HepG2 (cell line): ENCODE measurements around the gene RAB5B. TPM values are rescaled to one million over a fixed set of nuclear protein-coding genes. Genes with fewer than 3 reads are reported as not detected.
A peak's percentile ranks its signal among the peaks of the same experiment; 100 is the strongest.

Experiments
- BRF2 ChIP-seq: sonication (generic); formaldehyde crosslinking; IDR thresholded peaks from 2 replicates; pipeline ENCODE4 v1.8.1; 2022; ENCODE audit warnings: mild to moderate bottlenecking, missing genetic modification reagents
- EED ChIP-seq: sonication (generic); formaldehyde crosslinking; IDR thresholded peaks from 2 replicates; pipeline ENCODE4 v1.5.0; 2020; ENCODE audit warnings: mild to moderate bottlenecking, missing genetic modification reagents
- ETV5 ChIP-seq: IDR thresholded peaks from 2 replicates; pipeline ENCODE4 v1.6.1; 2018; ENCODE audit warnings: missing biosample characterization, missing genetic modification reagents, inconsistent platforms, borderline replicate concordance
- ETV6 ChIP-seq: sonication (generic); formaldehyde crosslinking; conservative IDR thresholded peaks from 2 replicates; pipeline ENCODE4 v1.4.0; 2020; ENCODE audit warnings: missing genetic modification reagents
- FOXK1 ChIP-seq: sonication (generic); formaldehyde crosslinking; IDR thresholded peaks from 2 replicates; pipeline ENCODE4 v1.4.0; 2020; ENCODE audit warnings: low read depth, missing genetic modification reagents, borderline replicate concordance
- GLMP ChIP-seq: sonication (generic); formaldehyde crosslinking; IDR thresholded peaks from 2 replicates; pipeline ENCODE4 v1.9.0; 2021; ENCODE audit warnings: missing genetic modification reagents, mild to moderate bottlenecking, borderline replicate concordance
- JUNB ChIP-seq: sonication (generic); formaldehyde crosslinking; IDR thresholded peaks from 2 replicates; pipeline ENCODE4 v1.8.0; 2022; ENCODE audit warnings: missing genetic modification reagents, mild to moderate bottlenecking, borderline replicate concordance
- KDM1A ChIP-seq: IDR thresholded peaks from 2 replicates; pipeline ENCODE4 v1.6.1; 2016; ENCODE audit warnings: missing compliant biosample characterization
- KDM2A ChIP-seq: sonication (generic); formaldehyde crosslinking; IDR thresholded peaks from 2 replicates; pipeline ENCODE4 v1.4.0; 2020; ENCODE audit warnings: low read depth, missing genetic modification reagents, borderline replicate concordance
- KLF16 ChIP-seq, 2 experiments: sonication (generic) in 1 of 2; formaldehyde crosslinking in 1 of 2; IDR thresholded peaks; 2 replicates each; pipeline versions ENCODE4 v1.6.1 to v1.8.0; 2016 to 2023; ENCODE audit warnings: missing genetic modification reagents in 2 of 2, missing compliant biosample characterization in 1 of 2
- MZF1 ChIP-seq: sonication (generic); formaldehyde crosslinking; IDR thresholded peaks from 2 replicates; pipeline ENCODE4 v1.8.1; 2023; ENCODE audit warnings: mild to moderate bottlenecking, missing genetic modification reagents, borderline replicate concordance
- NPAS2 ChIP-seq: sonication (generic); formaldehyde crosslinking; IDR thresholded peaks from 2 replicates; pipeline ENCODE4 v1.8.0; 2022; ENCODE audit warnings: mild to moderate bottlenecking, missing genetic modification reagents, borderline replicate concordance
- NR2F1 ChIP-seq, 2 experiments: fragments of 450-650 bp in 1 of 2; formaldehyde crosslinking in 1 of 2; IDR thresholded peaks; 2 replicates each; pipeline versions ENCODE4 v1.5.0 to v1.6.1; 2016 to 2020; ENCODE audit warnings: mild to moderate bottlenecking in 1 of 2, missing compliant biosample characterization in 1 of 2, missing genetic modification reagents in 1 of 2, moderate library complexity in 1 of 2
- TAF15 ChIP-seq: fragments of 200-400 bp; formaldehyde crosslinking; IDR thresholded peaks from one replicate; pipeline ENCODE4 v1.6.1; 2018; ENCODE audit warnings: mild to moderate bottlenecking, low read depth, low read length; ENCODE audit not compliant: poor library complexity, severe bottlenecking
- YY1 ChIP-seq: IDR thresholded peaks from 2 replicates; pipeline ENCODE4 v1.6.1; 2011; ENCODE audit warnings: low read length, low read depth, moderate library complexity, mild to moderate bottlenecking; ENCODE audit not compliant: insufficient read depth, insufficient replicate concordance
- ZBTB10 ChIP-seq: sonication (generic); formaldehyde crosslinking; IDR thresholded peaks from 2 replicates; pipeline ENCODE4 v1.4.0; 2020; ENCODE audit warnings: missing genetic modification reagents, borderline replicate concordance
- ZHX1 ChIP-seq: sonication (generic); formaldehyde crosslinking; IDR thresholded peaks from 2 replicates; pipeline ENCODE4 v1.8.1; 2022; ENCODE audit warnings: low read depth, mild to moderate bottlenecking, missing genetic modification reagents
- ZNF317 ChIP-seq: sonication (generic); formaldehyde crosslinking; IDR thresholded peaks from 2 replicates; pipeline ENCODE4 v1.5.0; 2020; ENCODE audit warnings: mild to moderate bottlenecking, missing genetic modification reagents
- ZNF772 ChIP-seq: sonication (generic); formaldehyde crosslinking; IDR thresholded peaks from 2 replicates; pipeline ENCODE4 v1.5.0; 2020; ENCODE audit warnings: mild to moderate bottlenecking, missing genetic modification reagents
- ZNF777 ChIP-seq: sonication (generic); formaldehyde crosslinking; IDR thresholded peaks from 2 replicates; pipeline ENCODE4 v1.4.0; 2020; ENCODE audit warnings: missing genetic modification reagents
- polyA plus RNA-seq, 8 experiments: library from polyadenylated mRNA; depleted of rRNA in 3 of 8; stranded (reverse) in 7 of 8; unstranded in 1 of 8; fragments of >200 nt; fragmentation: Illumina TruSeq in 4 of 8; extraction: Trizol in 4 of 8; gene quantifications; 2 replicates each; pipeline versions ENCODE4 v1.2.1 to v1.2.3, GENCODE V29; 2011 to 2016; ENCODE audit warnings: low read depth in 4 of 8, missing spikeins in 1 of 8, mixed read lengths in 1 of 8; ENCODE audit not compliant: insufficient read depth in 1 of 8
- total RNA-seq, 5 experiments: library from RNA; depleted of rRNA; stranded (reverse); fragments of >200 nt; fragmentation: Illumina TruSeq; extraction: Trizol; gene quantifications; 2 replicates each; pipeline ENCODE4 v1.2.3, GENCODE V29; 2016; ENCODE audit warnings: low read depth in 1 of 5

RAB5B gene
- total and polyA plus RNA-seq, 2 of the 13 experiments (the other 11 are each of a cell fraction or from before 2014, with no cell fraction given): 26.0 to 68.3 TPM

- TF ChIP-seq EED (CRISPR knock-in tag) (no peak), TAF15 (no peak), ZNF777 (no peak), ETV6 (no peak), ZHX1 (CRISPR knock-in tag) (no peak), FOXK1 (CRISPR knock-in tag) (peak; percentile 16; the same call in 1 of the 2 replicates), NR2F1 (CRISPR knock-in tag; IDR thresholded peaks at IDR 0.05) (0 out of 4 replicates have a peak, but pooled peaks of 1 of the 2 experiments have one; percentile 26), KDM2A (CRISPR knock-in tag) (peak; percentile 93), JUNB (CRISPR knock-in tag) (no peak), KDM1A (CRISPR knock-in tag) (no peak), KLF16 (CRISPR knock-in tag; IDR thresholded peaks at IDR 0.05) (0 out of 4 replicates have a peak, but pooled peaks of 1 of the 2 experiments have one; percentile 17), ETV5 (peak; percentile 47; the same call in 1 of the 2 replicates), GLMP (CRISPR knock-in tag) (no peak), NPAS2 (CRISPR knock-in tag) (no peak), YY1 (peak; percentile 76), BRF2 (CRISPR knock-in tag) (peak; percentile 63; the same call in 1 of the 2 replicates), MZF1 (CRISPR knock-in tag) (no peak), ZBTB10 (CRISPR knock-in tag) (no peak), ZNF317 (CRISPR knock-in tag) (no peak; the same call in 1 of the 2 replicates), ZNF772 (CRISPR knock-in tag) (no peak; the same call in 1 of the 2 replicates)
These were observed 23.0 kb downstream of the RAB5B start, which contains the start of gene SUOX (continued) for GRCh38 chr12:55996715-55997534.
